Fibroblast of lung (primary cell): ENCODE measurements around the gene ID1. TPM values are rescaled to one million over a fixed set of nuclear protein-coding genes. Genes with fewer than 3 reads are reported as not detected.
"Not testable (repeated sequence)": the region's sequence is repeated elsewhere in the genome, so short reads cannot be mapped to it uniquely, and the experiment has no call there.

ENCODE experiments used
- DNase-seq, 2 donors: peaks; one replicate each; pipeline versions ENCODE4 v3.0.0 to v3.0.0-alpha.2; 2010; ENCODE audit warnings: low read depth in 2 of 2
- H2AFZ ChIP-seq: 2 replicates; pipeline ENCODE4 v1.5.1; 2012; ENCODE audit warnings: low read length, control low read depth, inconsistent platforms
- H3K27ac ChIP-seq: 2 replicates; pipeline ENCODE4 v1.5.1; 2011; ENCODE audit warnings: low read length, control low read depth; ENCODE audit not compliant: insufficient read depth
- H3K27me3 ChIP-seq: 2 replicates; pipeline ENCODE4 v1.5.1; 2011; ENCODE audit warnings: mild to moderate bottlenecking, low read length; ENCODE audit not compliant: control insufficient read depth, insufficient read depth
- H3K36me3 ChIP-seq: 2 replicates; pipeline ENCODE4 v1.5.1; 2011; ENCODE audit warnings: low read length; ENCODE audit not compliant: control insufficient read depth, insufficient read depth
- H3K4me1 ChIP-seq: 2 replicates; pipeline ENCODE4 v1.5.1; 2011; ENCODE audit warnings: low read length; ENCODE audit not compliant: control insufficient read depth, insufficient read depth; ENCODE audit errors: extremely low read depth
- H3K4me2 ChIP-seq: 2 replicates; pipeline ENCODE4 v1.5.1; 2011; ENCODE audit warnings: low read length, control low read depth; ENCODE audit not compliant: insufficient read depth; ENCODE audit errors: extremely low read depth
- H3K4me3 ChIP-seq, 4 experiments: fragments of 200-600 bp in 1 of 4; sonication (generic) in 1 of 4; replicated peaks in 1 of 4; 2 replicates each; pipeline ENCODE4 v1.5.1; 2011 to 2016; ENCODE audit warnings: low read length in 4 of 4, low read depth in 3 of 4, mild to moderate bottlenecking in 3 of 4, control low read depth in 2 of 4, inconsistent platforms in 1 of 4, mixed read lengths in 1 of 4; ENCODE audit not compliant: insufficient read depth in 1 of 4; ENCODE audit errors: control extremely low read depth in 1 of 4
- H3K79me2 ChIP-seq: 2 replicates; pipeline ENCODE4 v1.5.1; 2012; ENCODE audit warnings: mild to moderate bottlenecking, low read length, inconsistent platforms; ENCODE audit not compliant: control insufficient read depth, insufficient read depth
- H3K9ac ChIP-seq: 2 replicates; pipeline ENCODE4 v1.5.1; 2011; ENCODE audit warnings: mild to moderate bottlenecking, low read length, control low read depth; ENCODE audit not compliant: insufficient read depth
- H3K9me3 ChIP-seq: 2 replicates; pipeline ENCODE4 v1.5.1; 2012; ENCODE audit warnings: low read depth, low read length; ENCODE audit not compliant: control insufficient read depth, insufficient read depth
- H4K20me1 ChIP-seq: 2 replicates; pipeline ENCODE4 v1.5.1; 2011; ENCODE audit warnings: low read length; ENCODE audit not compliant: control insufficient read depth, insufficient read depth; ENCODE audit errors: extremely low read depth
- CTCF ChIP-seq, 2 donors: IDR thresholded peaks in 1 of 2; conservative IDR thresholded peaks in 1 of 2; 1 replicate in 1 of 2; 2 replicates in 1 of 2; pipeline ENCODE4 v1.5.1; 2011 to 2012; ENCODE audit warnings: low read length in 2 of 2, control low read depth in 1 of 2, inconsistent platforms in 1 of 2, low read depth in 1 of 2, mild to moderate bottlenecking in 1 of 2
- EZH2 ChIP-seq: IDR thresholded peaks from 2 replicates; pipeline ENCODE4 v1.5.1; 2012; ENCODE audit warnings: low read length, control low read depth, mild to moderate bottlenecking; ENCODE audit errors: missing control alignments
- polyA plus RNA-seq, 2 donors: library from polyadenylated mRNA; depleted of rRNA in 1 of 2; stranded (reverse) in 1 of 2; unstranded in 1 of 2; fragments of >200 nt; gene quantifications; 2 replicates each; pipeline ENCODE4 v1.2.1, GENCODE V29; 2011 to 2012; ENCODE audit warnings: missing spikeins in 1 of 2
- total RNA-seq: library from RNA; depleted of rRNA; stranded (reverse); fragments of >200 nt; gene quantifications from 2 replicates; pipeline ENCODE4 v1.2.1, GENCODE V29; 2014

Gene ID1
- total and polyA plus RNA-seq, 2 donors (not counting 1 experiment from before 2014, with no cell fraction given): 14.5 to 27.4 TPM

- Histone ChIP-seq H3K79me2 (no peaks in the 10 kb centered on the region), H3K4me3 (no peak overlapping the region), H3K36me3 (no peaks in the 10 kb centered on the region), H3K9me3 (no peaks in the 10 kb centered on the region), H3K4me1 (peaks cover 2% of the 10 kb centered on the region), H3K27me3 (peaks cover 8% of the 10 kb centered on the region), H3K9ac (no peak overlapping the region), H2AFZ (no peak overlapping the region), H3K4me2 (no peak overlapping the region), H4K20me1 (no peaks in the 10 kb centered on the region), H3K27ac (no peak overlapping the region)
- TF ChIP-seq EZH2: no peak
- TF ChIP-seq CTCF (conservative IDR thresholded peaks at IDR 0.05 in 1 of 2, IDR thresholded peaks at IDR 0.05 in 1 of 2; ENCODE audit: low read depth in 1 of 2, low read length in 2 of 2): no peak
- no peak for DNase-seq
Observed at GRCh38 chr20:31642837-31643236, 37.7 kb downstream of the ID1 start.

GRCh38 chr20:31643522-31643921 lies 38.4 kb downstream of the ID1 start:
- Histone ChIP-seq H2AFZ (no peak overlapping the region), H3K4me3 (no peak overlapping the region), H3K4me2 (no peak overlapping the region), H3K79me2 (no peaks in the 10 kb centered on the region), H3K4me1 (peaks cover 2% of the 10 kb centered on the region), H3K36me3 (no peaks in the 10 kb centered on the region), H3K9me3 (no peaks in the 10 kb centered on the region), H3K9ac (no peak overlapping the region), H3K27ac (no peak overlapping the region), H4K20me1 (no peaks in the 10 kb centered on the region), H3K27me3 (peaks cover 8% of the 10 kb centered on the region)
- TF ChIP-seq CTCF (conservative IDR thresholded peaks at IDR 0.05 in 1 of 2, IDR thresholded peaks at IDR 0.05 in 1 of 2; ENCODE audit: low read depth in 1 of 2, low read length in 2 of 2) (no peak), EZH2 (no peak)
- DNase-seq: no peak

- Histone ChIP-seq H3K27me3 (peaks cover 3% of the 10 kb centered on the region), H3K9ac (no peak overlapping the region), H2AFZ (no peak overlapping the region), H3K9me3 (no peaks in the 10 kb centered on the region), H3K79me2 (no peaks in the 10 kb centered on the region), H3K4me1 (peaks cover 2% of the 10 kb centered on the region), H3K4me2 (no peak overlapping the region), H3K36me3 (no peaks in the 10 kb centered on the region), H4K20me1 (no peaks in the 10 kb centered on the region), H3K4me3 (no peak overlapping the region), H3K27ac (no peak overlapping the region)
- TF ChIP-seq EZH2 (no peak), CTCF (conservative IDR thresholded peaks at IDR 0.05 in 1 of 2, IDR thresholded peaks at IDR 0.05 in 1 of 2; ENCODE audit: low read depth in 1 of 2, low read length in 2 of 2) (no peak)
- DNase-seq: no peak
Observed at GRCh38 chr20:31644701-31645100, 39.6 kb downstream of the ID1 start.

- not testable (repeated sequence) for H3K79me2 ChIP-seq, H3K9me3 ChIP-seq, H3K36me3 ChIP-seq, H3K27ac ChIP-seq, H4K20me1 ChIP-seq, H2AFZ ChIP-seq, H3K4me2 ChIP-seq, H3K9ac ChIP-seq, H3K4me1 ChIP-seq, DNase-seq, H3K4me3 ChIP-seq, H3K27me3 ChIP-seq
Observed at GRCh38 chr20:31648104-31648503, 43.0 kb downstream of the ID1 start.
